ENCODE results near the gene SLC25A23.

GRCh38 chr19:6413291-6413690 is 46.3 kb downstream of the SLC25A23 start:
- TF ChIP-seq CTCF (IDR thresholded peaks at IDR 0.05): no peak
- TF ChIP-seq REST (IDR thresholded peaks at IDR 0.05; ENCODE audit: insufficient read depth in 1 of 2, low read depth in 2 of 2, low read length in 1 of 2): no peak
